Measurements from ENCODE around the gene GAL.

The GAL gene

DNA sequence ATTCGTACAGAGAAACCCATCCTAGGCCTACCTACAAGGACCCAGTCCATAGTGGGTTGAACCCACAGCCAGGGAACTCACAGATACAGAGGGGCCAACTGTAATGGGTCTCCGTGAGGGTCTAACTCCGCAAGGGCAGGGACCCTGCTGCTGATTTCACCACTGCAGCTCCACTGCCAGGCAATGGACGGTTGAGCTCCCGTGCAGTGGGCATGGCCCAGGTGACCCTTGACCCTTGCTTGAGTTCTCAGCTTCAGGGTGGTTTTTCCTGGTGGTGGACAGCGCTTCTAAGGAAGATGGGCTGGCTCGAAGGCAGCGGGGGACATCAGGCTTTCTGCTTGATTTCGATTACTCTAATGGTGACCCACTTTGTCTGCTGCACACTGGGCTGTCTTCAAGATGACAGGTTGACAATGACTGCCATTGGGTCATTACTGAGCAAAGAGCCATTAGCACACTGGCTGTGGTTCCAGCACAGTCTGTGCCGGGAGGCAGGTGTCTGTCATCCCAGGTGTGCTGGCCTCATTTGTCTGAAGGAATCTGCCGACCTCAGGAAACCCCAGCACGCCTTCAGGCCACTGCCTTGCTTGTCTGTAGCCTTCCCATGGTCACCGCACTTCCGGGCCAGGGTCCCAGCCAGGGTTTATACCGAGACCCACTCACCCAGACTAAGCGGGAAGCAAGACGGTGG is 3.7 kb upstream of the GAL start:
- TF ChIP-seq, protein P1, sequence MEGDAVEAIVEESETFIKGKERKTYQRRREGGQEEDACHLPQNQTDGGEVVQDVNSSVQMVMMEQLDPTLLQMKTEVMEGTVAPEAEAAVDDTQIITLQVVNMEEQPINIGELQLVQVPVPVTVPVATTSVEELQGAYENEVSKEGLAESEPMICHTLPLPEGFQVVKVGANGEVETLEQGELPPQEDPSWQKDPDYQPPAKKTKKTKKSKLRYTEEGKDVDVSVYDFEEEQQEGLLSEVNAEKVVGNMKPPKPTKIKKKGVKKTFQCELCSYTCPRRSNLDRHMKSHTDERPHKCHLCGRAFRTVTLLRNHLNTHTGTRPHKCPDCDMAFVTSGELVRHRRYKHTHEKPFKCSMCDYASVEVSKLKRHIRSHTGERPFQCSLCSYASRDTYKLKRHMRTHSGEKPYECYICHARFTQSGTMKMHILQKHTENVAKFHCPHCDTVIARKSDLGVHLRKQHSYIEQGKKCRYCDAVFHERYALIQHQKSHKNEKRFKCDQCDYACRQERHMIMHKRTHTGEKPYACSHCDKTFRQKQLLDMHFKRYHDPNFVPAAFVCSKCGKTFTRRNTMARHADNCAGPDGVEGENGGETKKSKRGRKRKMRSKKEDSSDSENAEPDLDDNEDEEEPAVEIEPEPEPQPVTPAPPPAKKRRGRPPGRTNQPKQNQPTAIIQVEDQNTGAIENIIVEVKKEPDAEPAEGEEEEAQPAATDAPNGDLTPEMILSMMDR (IDR thresholded peaks at IDR 0.05; ENCODE audit: extremely low read depth, insufficient read depth, missing control alignments) = no peak
- in situ Hi-C loops (cut with MboI; ENCODE audit: low pct_unique_long_range_greater_than_20kb, low sequenced_read_pairs, unreplicated experiment) = no loop called here
- no peak for DNase-seq (ENCODE audit: low spot score)

DNA sequence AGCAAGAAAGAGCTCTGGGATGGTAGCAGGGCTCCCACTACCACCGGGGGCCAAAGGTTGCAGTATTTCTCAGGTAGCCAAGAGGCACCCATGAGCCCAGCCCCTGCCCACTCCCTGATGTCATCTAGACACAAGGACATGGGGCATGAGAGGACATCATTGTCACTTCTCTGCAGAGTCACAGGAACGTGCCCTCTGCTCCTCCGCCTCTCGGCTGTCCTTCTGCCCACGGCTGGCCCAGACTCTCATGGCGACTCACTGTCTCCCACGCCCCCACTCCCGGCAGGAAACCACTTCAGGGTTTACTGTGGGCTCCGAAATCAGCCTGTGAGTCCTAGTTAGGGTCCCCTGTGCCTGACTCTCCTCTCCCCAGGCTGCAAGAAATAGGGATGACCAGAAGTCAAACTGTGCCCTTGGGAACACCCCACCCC is 1.8 kb upstream of the GAL start:
- TF ChIP-seq, protein P1 (IDR thresholded peaks at IDR 0.05; ENCODE audit: extremely low read depth, insufficient read depth, missing control alignments) = no peak
- in situ Hi-C loops (cut with MboI; ENCODE audit: low pct_unique_long_range_greater_than_20kb, low sequenced_read_pairs, unreplicated experiment) = no loop called here
- no peak for DNase-seq (ENCODE audit: low spot score)

GRCh38 chr11:68683121-68683520 is 1.2 kb upstream of the GAL start:
- TF ChIP-seq, protein P1 (IDR thresholded peaks at IDR 0.05; ENCODE audit: extremely low read depth, insufficient read depth, missing control alignments) = no peak
- in situ Hi-C loops (cut with MboI; ENCODE audit: low pct_unique_long_range_greater_than_20kb, low sequenced_read_pairs, unreplicated experiment) = no loop called here
- DNase-seq (ENCODE audit: low spot score) = no peak

GRCh38 chr11:68683536-68684384 is 584 bp upstream of the GAL start:
- no peak for DNase-seq (ENCODE audit: low spot score)
- in situ Hi-C loops (cut with MboI; ENCODE audit: low pct_unique_long_range_greater_than_20kb, low sequenced_read_pairs, unreplicated experiment) = no loop called here
- TF ChIP-seq, protein P1 (IDR thresholded peaks at IDR 0.05; ENCODE audit: extremely low read depth, insufficient read depth, missing control alignments) = no peak

DNA sequence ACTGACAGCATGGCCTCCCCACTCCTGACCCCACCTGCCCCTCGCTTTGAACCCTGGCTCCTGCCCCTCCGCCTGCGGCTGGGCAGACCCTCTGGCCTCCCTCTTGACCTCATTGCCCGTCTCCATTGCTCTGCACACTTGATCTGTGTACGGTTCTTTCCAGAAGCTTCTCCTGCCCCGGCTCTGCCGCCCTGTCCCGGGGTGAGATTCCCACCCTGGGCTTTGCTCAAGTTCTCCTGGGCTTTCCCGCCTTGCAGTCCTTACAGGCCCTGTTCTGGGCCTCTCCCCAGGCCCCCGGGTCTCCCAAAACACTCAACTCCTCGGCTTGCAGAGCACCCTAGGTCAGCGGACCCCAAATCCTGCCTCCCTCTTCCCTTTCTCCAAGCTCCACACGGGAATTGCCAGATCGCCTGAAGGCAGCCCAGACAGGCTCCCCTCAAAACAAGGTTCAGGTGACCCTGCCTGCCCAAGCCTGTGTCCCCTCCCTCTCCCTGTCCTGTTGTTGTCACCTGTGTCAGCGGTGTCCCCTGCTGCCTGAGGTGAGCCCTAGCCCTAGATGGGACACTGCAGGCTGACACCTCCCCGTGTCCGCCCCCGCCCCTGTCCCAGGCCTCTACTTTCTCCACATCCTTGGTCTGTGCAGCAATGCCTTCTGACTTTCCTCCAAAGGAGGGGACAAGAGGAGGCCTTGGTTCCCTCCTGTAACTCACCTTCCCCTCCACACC is 1.5 kb downstream of the GAL start:
- TF ChIP-seq, protein P1 (IDR thresholded peaks at IDR 0.05; ENCODE audit: extremely low read depth, insufficient read depth, missing control alignments) = no peak

GRCh38 chr11:68686486-68686885 is 2.1 kb downstream of the GAL start:
- in situ Hi-C loops (cut with MboI; ENCODE audit: low pct_unique_long_range_greater_than_20kb, low sequenced_read_pairs, unreplicated experiment) = no loop called here
- TF ChIP-seq, protein P1 (IDR thresholded peaks at IDR 0.05; ENCODE audit: extremely low read depth, insufficient read depth, missing control alignments) = no peak
- no peak for DNase-seq (ENCODE audit: low spot score)

More for the DNA sequence above, 1.5 kb downstream of the GAL start:
- no peak for DNase-seq (ENCODE audit: low spot score)
- in situ Hi-C loops (cut with MboI; ENCODE audit: low pct_unique_long_range_greater_than_20kb, low sequenced_read_pairs, unreplicated experiment) = no loop called here
